H1 (cell line): Measurements from ENCODE around the gene FOXC2. TPM values are rescaled to one million over a fixed set of nuclear protein-coding genes. Genes with fewer than 3 reads are reported as not detected.

Experiments
- PHF8 ChIP-seq: fragments of 200-600 bp; sonication (generic); conservative IDR thresholded peaks from 2 replicates; pipeline ENCODE4 v1.7.1; 2012; ENCODE audit warnings: low read depth, mild to moderate bottlenecking, inconsistent platforms, low read length, moderate library complexity
- TAF7 ChIP-seq: optimal IDR thresholded peaks from 2 replicates; pipeline ENCODE3; 2011; ENCODE audit warnings: low read depth, mild to moderate bottlenecking, inconsistent platforms, low read length, moderate library complexity, borderline replicate concordance
- YY1 ChIP-seq: IDR thresholded peaks from 2 replicates; pipeline ENCODE4 v1.6.1; 2011; ENCODE audit warnings: low read depth, mild to moderate bottlenecking, low read length
- polyA plus RNA-seq, 7 experiments: library from polyadenylated mRNA; depleted of rRNA in 3 of 7; stranded (reverse) in 5 of 7; unstranded in 2 of 7; fragments of >200 nt in 5 of 7; fragments of 200-250 nt in 2 of 7; gene quantifications; 1 replicate in 5 of 7; 2 replicates in 1 of 7; 4 replicates in 1 of 7; pipeline versions ENCODE4 v1.2.1 to v1.2.3, GENCODE V29; 2011 to 2013; ENCODE audit warnings: missing spikeins in 2 of 7, mixed read lengths in 2 of 7
- total RNA-seq: library from RNA; stranded (reverse); fragmentation: NEBNext Ultra II Directional; extraction: Animal tissue kit (Norgen Biotek cat#: 25700); gene quantifications from 2 replicates; pipeline ENCODE4 v1.2.1, GENCODE V29; 2021

The FOXC2 gene
- total and polyA plus RNA-seq, 2 of the 8 experiments (the other 6 are each of a cell fraction or from before 2014, with no cell fraction given): 0.09 TPM; not detected in 1

DNA sequence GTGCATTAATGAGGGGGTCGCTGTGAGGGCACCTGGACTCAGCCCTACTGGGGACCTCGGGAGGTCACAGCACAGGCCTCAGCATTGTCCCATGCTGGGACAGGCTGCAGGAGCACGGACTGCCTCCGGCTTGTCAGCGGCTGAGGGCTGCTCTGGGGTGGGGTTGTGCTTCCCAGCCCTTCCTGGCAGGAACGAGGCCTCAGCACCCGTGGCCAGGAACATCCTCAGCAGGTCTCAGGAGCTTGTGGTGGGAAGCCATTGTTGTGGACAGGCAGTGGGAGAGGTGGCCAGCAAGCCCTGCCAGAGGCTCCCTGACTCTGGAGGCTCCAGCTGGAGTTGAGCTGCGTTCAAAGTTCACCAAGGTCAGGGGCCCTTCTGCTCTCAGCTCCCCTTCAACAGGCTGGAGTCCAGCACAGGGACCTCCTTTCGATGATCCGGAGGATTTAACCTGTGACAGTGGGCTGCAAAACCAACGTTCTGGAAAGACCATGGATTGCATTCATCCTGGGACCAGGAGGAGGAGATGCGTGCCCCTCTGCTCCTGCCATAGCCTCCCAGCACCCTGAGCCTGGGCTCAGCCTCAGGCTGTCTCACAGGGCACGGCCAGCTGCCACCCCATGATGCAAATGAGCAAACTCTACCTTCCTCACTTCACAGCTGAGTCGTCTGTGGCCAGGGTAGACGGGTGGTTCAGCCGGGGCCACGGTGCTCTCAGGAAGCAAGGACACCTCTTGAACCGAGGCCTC is 44.3 kb downstream of the FOXC2 start (continued):
- TF ChIP-seq YY1: no peak
- TF ChIP-seq TAF7: no peak
- no peak for TF ChIP-seq PHF8
